DOHH2 (cell line): ENCODE results near the gene TGFB2.

Experiments used
- H3F3A ChIP-seq: fragments of 200-600 bp; sonication (generic), shearing (Covaris generic); 2 replicates; pipeline ENCODE4 v1.6.0; 2016; ENCODE audit warnings: antibody characterized with exemption, mild to moderate bottlenecking; ENCODE audit not compliant: control insufficient read depth, insufficient read depth
- H3K27ac ChIP-seq: fragments of 200-600 bp; sonication (generic); 2 replicates; pipeline ENCODE4 v1.5.1; 2014; ENCODE audit warnings: low read depth, mild to moderate bottlenecking, low read length, moderate library complexity
- H3K27me3 ChIP-seq: fragments of 200-600 bp; sonication (generic); 2 replicates; pipeline ENCODE4 v1.6.1; 2014; ENCODE audit warnings: mild to moderate bottlenecking, low read length, mixed read lengths; ENCODE audit not compliant: control insufficient read depth
- H3K36me3 ChIP-seq: fragments of 200-600 bp; sonication (generic); 2 replicates; pipeline ENCODE4 v1.6.1; 2014; ENCODE audit warnings: mild to moderate bottlenecking, low read length, moderate library complexity, mixed read lengths; ENCODE audit not compliant: control insufficient read depth
- H3K4me1 ChIP-seq: fragments of 200-600 bp; sonication (generic); 2 replicates; pipeline ENCODE4 v1.6.1; 2014; ENCODE audit warnings: mild to moderate bottlenecking, low read length, mixed read lengths; ENCODE audit not compliant: control insufficient read depth
- H3K4me2 ChIP-seq: fragments of 200-600 bp; sonication (generic); 2 replicates; pipeline ENCODE4 v1.6.0; 2014; ENCODE audit warnings: mild to moderate bottlenecking, low read length, moderate library complexity
- H3K4me3 ChIP-seq: fragments of 200-600 bp; sonication (generic); 2 replicates; pipeline ENCODE4 v1.5.1; 2014; ENCODE audit warnings: mild to moderate bottlenecking, low read length, mixed read lengths
- H3K79me2 ChIP-seq: fragments of 200-600 bp; sonication (generic); 2 replicates; pipeline ENCODE4 v1.6.1; 2014; ENCODE audit warnings: mild to moderate bottlenecking, low read length, mixed read lengths; ENCODE audit not compliant: control insufficient read depth
- H3K9me2 ChIP-seq: fragments of 200-600 bp; sonication (generic); replicated peaks from 2 replicates; pipeline ENCODE4 v1.6.1; 2014; ENCODE audit warnings: mild to moderate bottlenecking, low read length, mixed read lengths; ENCODE audit not compliant: control insufficient read depth
- H3K9me3 ChIP-seq: fragments of 200-600 bp; sonication (generic); 2 replicates; pipeline ENCODE4 v1.6.1; 2014; ENCODE audit warnings: antibody characterized with exemption, low read length, mixed read lengths; ENCODE audit not compliant: control insufficient read depth, insufficient read depth
- H4K20me1 ChIP-seq: fragments of 200-600 bp; sonication (generic); 2 replicates; pipeline ENCODE4 v1.6.0; 2014; ENCODE audit warnings: low read depth, mild to moderate bottlenecking, antibody characterized with exemption, low read length, moderate library complexity; ENCODE audit not compliant: control insufficient read depth, insufficient read depth
- CTCF ChIP-seq: fragments of 200-600 bp; sonication (generic); IDR thresholded peaks from one replicate; pipeline ENCODE4 v1.5.1; 2014; ENCODE audit warnings: antibody characterized with exemption, mild to moderate bottlenecking, low read depth, low read length; ENCODE audit not compliant: poor library complexity, severe bottlenecking
- EZH2phosphoT487 ChIP-seq: fragments of 200-600 bp; sonication (generic); IDR thresholded peaks from 2 replicates; pipeline ENCODE4 v1.6.1; 2017; ENCODE audit warnings: borderline replicate concordance, mild to moderate bottlenecking, antibody characterized with exemption, low read length, moderate library complexity, mixed read lengths

Gene TGFB2

GRCh38 chr1:218466341-218467010, 121.3 kb downstream of the TGFB2 start:
- H3F3A ChIP-seq, result no peaks in the 10 kb centered on the region
- TF ChIP-seq CTCF (no peak), EZH2phosphoT487 (no peak)
- H3K27ac ChIP-seq, result no peak overlapping the region

GRCh38 chr1:218467101-218468072, 122.3 kb downstream of the TGFB2 start:
- Histone ChIP-seq H3K36me3 (no peaks in the 10 kb centered on the region), H3K4me3 (no peak overlapping the region), H4K20me1 (no peaks in the 10 kb centered on the region), H3F3A (no peaks in the 10 kb centered on the region), H3K79me2 (no peaks in the 10 kb centered on the region), H3K4me2 (no peak overlapping the region), H3K27ac (no peak overlapping the region), H3K9me3 (no peaks in the 10 kb centered on the region), H3K9me2 (no peaks in the 10 kb centered on the region), H3K27me3 (no peaks in the 10 kb centered on the region), H3K4me1 (no peaks in the 10 kb centered on the region)
- TF ChIP-seq EZH2phosphoT487 (no peak), CTCF (no peak)

More at GRCh38 chr1:218466341-218467010, 121.3 kb downstream of the TGFB2 start:
- Histone ChIP-seq H3K79me2 (no peaks in the 10 kb centered on the region), H4K20me1 (no peaks in the 10 kb centered on the region), H3K36me3 (no peaks in the 10 kb centered on the region), H3K4me2 (no peak overlapping the region), H3K9me2 (no peaks in the 10 kb centered on the region), H3K4me1 (no peaks in the 10 kb centered on the region), H3K4me3 (no peak overlapping the region), H3K9me3 (no peaks in the 10 kb centered on the region), H3K27me3 (no peaks in the 10 kb centered on the region)

DNA sequence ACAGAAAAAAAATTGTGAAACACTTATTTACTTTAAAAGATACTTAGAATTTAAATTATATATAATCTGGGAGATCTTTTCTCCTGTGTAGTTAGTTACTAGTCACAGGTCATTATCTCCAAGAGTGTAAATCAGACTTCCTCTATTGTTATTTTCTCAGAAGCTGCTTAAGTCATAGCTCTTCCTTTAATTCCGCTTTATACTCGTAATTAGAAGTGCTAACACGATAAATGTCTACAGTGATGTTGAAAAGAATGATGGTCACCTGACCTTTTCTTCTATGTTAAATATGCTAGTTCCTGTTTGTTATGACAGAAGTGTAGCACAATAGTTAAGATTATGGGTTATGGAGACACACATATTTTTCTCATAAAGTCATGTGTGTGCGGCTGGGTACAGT, 123.6 kb downstream of the TGFB2 start:
- Histone ChIP-seq H4K20me1 (no peaks in the 10 kb centered on the region), H3F3A (no peaks in the 10 kb centered on the region), H3K4me2 (no peak overlapping the region), H3K79me2 (no peaks in the 10 kb centered on the region), H3K27ac (no peak overlapping the region), H3K4me3 (no peak overlapping the region), H3K36me3 (no peaks in the 10 kb centered on the region), H3K9me2 (no peaks in the 10 kb centered on the region), H3K27me3 (no peaks in the 10 kb centered on the region), H3K9me3 (no peaks in the 10 kb centered on the region), H3K4me1 (peaks cover 6% of the 10 kb centered on the region)
- no peak for TF ChIP-seq EZH2phosphoT487
- TF ChIP-seq CTCF, result no peak
